ENCODE results near the gene UNC13A.

- TF ChIP-seq CTCF (IDR thresholded peaks at IDR 0.05) (no peak), EP300 (IDR thresholded peaks at IDR 0.05) (no peak)
These were observed 11.2 kb downstream of the UNC13A start for GRCh38 chr19:17677002-17677401.

Measured in gastroesophageal sphincter (tissue), 3 donors.